PC-3 (cell line): ENCODE results near the gene AGAP3. TPM values are rescaled to one million over a fixed set of nuclear protein-coding genes. Genes with fewer than 3 reads are reported as not detected.

ENCODE experiments used
- ATAC-seq: fragments of 200-7000 bp; cut with Tn5 transposase; 2 replicates; pipeline ENCODE4 v1.9.1; 2020; ENCODE audit warnings: mild to moderate bottlenecking, moderate library complexity
- BruUV-seq: library from RNA; stranded (reverse); fragments of 400-500 nt; replicated peaks from 2 replicates; lab custom pipeline; 2021; lab: Mats Ljungman, UMichigan
- CTCF ChIA-PET: fragments of 300-600 bp; sonication (Branson Sonifier 250); formaldehyde crosslinking; loops from one replicate; lab custom pipeline; 2022; ENCODE audit warnings: antibody characterized with exemption; lab: Charles Lee
- POLR2A ChIA-PET: fragments of 300-600 bp; sonication (Branson Sonifier 250); formaldehyde crosslinking; loops from one replicate; lab custom pipeline; 2022; ENCODE audit warnings: antibody characterized with exemption; ENCODE audit not compliant: unreplicated experiment; lab: Charles Lee
- DNase-seq: peaks from one replicate; pipeline ENCODE4 v3.0.0-alpha.2; 2015
- H2AFZ ChIP-seq: fragments of 300-600 bp; sonication (generic); 2 replicates; pipeline ENCODE4 v1.6.0; 2016; ENCODE audit warnings: antibody characterized with exemption, low read length
- H3F3A ChIP-seq: fragments of 300-600 bp; sonication (generic); one replicate; pipeline ENCODE4 v1.6.0; 2017; ENCODE audit warnings: antibody characterized with exemption, low read length, control low read depth, mild to moderate bottlenecking; ENCODE audit not compliant: unreplicated experiment
- H3K27ac ChIP-seq: fragments of 300-600 bp; sonication (generic); 2 replicates; pipeline ENCODE4 v1.5.1; 2016; ENCODE audit warnings: mild to moderate bottlenecking, low read length
- H3K27me3 ChIP-seq: fragments of 300-600 bp; sonication (generic); 2 replicates; pipeline ENCODE4 v1.6.1; 2016; ENCODE audit warnings: low read length, mixed read lengths
- H3K36me3 ChIP-seq: fragments of 300-600 bp; sonication (generic); 2 replicates; pipeline ENCODE4 v1.6.1; 2016; ENCODE audit warnings: low read depth, mixed run types, low read length, mixed read lengths
- H3K4me1 ChIP-seq: fragments of 300-600 bp; sonication (generic); 2 replicates; pipeline ENCODE4 v1.5.1; 2016; ENCODE audit warnings: low read length; ENCODE audit not compliant: insufficient read depth
- H3K4me2 ChIP-seq: fragments of 300-600 bp; sonication (generic); 2 replicates; pipeline ENCODE4 v1.6.0; 2016; ENCODE audit warnings: low read length
- H3K4me3 ChIP-seq: fragments of 300-600 bp; sonication (generic); 2 replicates; pipeline ENCODE4 v1.5.1; 2016; ENCODE audit warnings: mild to moderate bottlenecking, low read length, mixed read lengths
- H3K79me2 ChIP-seq: fragments of 300-600 bp; sonication (generic); 2 replicates; pipeline ENCODE4 v1.6.1; 2017; ENCODE audit warnings: low read length, mixed read lengths
- H3K9ac ChIP-seq: fragments of 300-600 bp; sonication (generic); 2 replicates; pipeline ENCODE4 v1.6.0; 2016; ENCODE audit warnings: mild to moderate bottlenecking, low read length
- H3K9me2 ChIP-seq: fragments of 300-600 bp; sonication (generic); replicated peaks from 2 replicates; pipeline ENCODE4 v1.6.1; 2016; ENCODE audit warnings: mixed run types, low read length, mixed read lengths
- H3K9me3 ChIP-seq: fragments of 300-600 bp; sonication (generic); 2 replicates; pipeline ENCODE4 v1.6.1; 2016; ENCODE audit warnings: low read length, mixed read lengths
- H4K20me1 ChIP-seq: fragments of 300-600 bp; sonication (generic); 2 replicates; pipeline ENCODE4 v1.6.1; 2016; ENCODE audit warnings: low read length, mixed read lengths
- EZH2 ChIP-seq: fragments of 300-600 bp; sonication (generic); IDR thresholded peaks from one replicate; pipeline ENCODE4 v1.6.1; 2017; ENCODE audit warnings: antibody characterized with exemption, mild to moderate bottlenecking, low read length; ENCODE audit not compliant: unreplicated experiment
- EZH2phosphoT487 ChIP-seq: fragments of 300-600 bp; sonication (generic); IDR thresholded peaks from 2 replicates; pipeline ENCODE4 v1.6.1; 2018; ENCODE audit warnings: mild to moderate bottlenecking, antibody characterized with exemption, low read length, borderline replicate concordance
- intact Hi-C: fragments of 100-400 bp; cut with micrococcal nuclease; formaldehyde crosslinking; loops from 2 replicates; pipeline ENCODE4 v1.9.0; 2023
- total RNA-seq: library from RNA; depleted of rRNA; stranded (reverse); fragments of >200 nt; gene quantifications from 2 replicates; pipeline ENCODE4 v1.2.3, GENCODE V29; 2014
- TF ChIP-seq, protein P1 (sequence below): fragments of 300-600 bp; sonication (generic); conservative IDR thresholded peaks from 2 replicates; pipeline ENCODE4 v1.5.1; 2017; ENCODE audit warnings: antibody characterized with exemption, low read depth, mild to moderate bottlenecking, low read length

Gene AGAP3
- total RNA-seq, 1 experiment from 2014 or later, result 53.5 TPM

- intact Hi-C loops, result no loop called here
- no peaks in the 10 kb centered on the region for H3K9me2 ChIP-seq
- no peak overlapping the region for H2AFZ ChIP-seq
- ATAC-seq, result no peak
- TF ChIP-seq, protein P1, sequence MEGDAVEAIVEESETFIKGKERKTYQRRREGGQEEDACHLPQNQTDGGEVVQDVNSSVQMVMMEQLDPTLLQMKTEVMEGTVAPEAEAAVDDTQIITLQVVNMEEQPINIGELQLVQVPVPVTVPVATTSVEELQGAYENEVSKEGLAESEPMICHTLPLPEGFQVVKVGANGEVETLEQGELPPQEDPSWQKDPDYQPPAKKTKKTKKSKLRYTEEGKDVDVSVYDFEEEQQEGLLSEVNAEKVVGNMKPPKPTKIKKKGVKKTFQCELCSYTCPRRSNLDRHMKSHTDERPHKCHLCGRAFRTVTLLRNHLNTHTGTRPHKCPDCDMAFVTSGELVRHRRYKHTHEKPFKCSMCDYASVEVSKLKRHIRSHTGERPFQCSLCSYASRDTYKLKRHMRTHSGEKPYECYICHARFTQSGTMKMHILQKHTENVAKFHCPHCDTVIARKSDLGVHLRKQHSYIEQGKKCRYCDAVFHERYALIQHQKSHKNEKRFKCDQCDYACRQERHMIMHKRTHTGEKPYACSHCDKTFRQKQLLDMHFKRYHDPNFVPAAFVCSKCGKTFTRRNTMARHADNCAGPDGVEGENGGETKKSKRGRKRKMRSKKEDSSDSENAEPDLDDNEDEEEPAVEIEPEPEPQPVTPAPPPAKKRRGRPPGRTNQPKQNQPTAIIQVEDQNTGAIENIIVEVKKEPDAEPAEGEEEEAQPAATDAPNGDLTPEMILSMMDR, result no peak
- TF ChIP-seq EZH2phosphoT487, result no peak
- no peak for TF ChIP-seq EZH2
- POLR2A ChIA-PET, result no interaction called here
- no peak overlapping the region for H3K27ac ChIP-seq
- H3K79me2 ChIP-seq, result no peaks in the 10 kb centered on the region
- no peaks in the 10 kb centered on the region for H3K4me1 ChIP-seq
- no peak overlapping the region for H3K9ac ChIP-seq
- CTCF ChIA-PET, result no interaction called here
- H3K4me2 ChIP-seq, result no peak overlapping the region
- no peaks in the 10 kb centered on the region for H3K27me3 ChIP-seq
- DNase-seq, result no peak
- H3F3A ChIP-seq, result no peaks in the 10 kb centered on the region
- peaks cover 14% of the 10 kb centered on the region for H3K36me3 ChIP-seq
- no peaks in the 10 kb centered on the region for H3K9me3 ChIP-seq
- H3K4me3 ChIP-seq, result no peak overlapping the region
- H4K20me1 ChIP-seq, result no peaks in the 10 kb centered on the region
- BruUV-seq, result no TSS peak
These were observed 41.9 kb downstream of the AGAP3 start for GRCh38 chr7:151128144-151128543.

- BruUV-seq, result no TSS peak
- CTCF ChIA-PET, result no interaction called here
- ATAC-seq, result no peak
These were observed 42.4 kb downstream of the AGAP3 start for GRCh38 chr7:151128716-151129115.

More at GRCh38 chr7:151128716-151129115, 42.4 kb downstream of the AGAP3 start:
- Histone ChIP-seq H3K9me3 (no peaks in the 10 kb centered on the region), H3K4me3 (no peak overlapping the region), H3K9ac (no peak overlapping the region), H3K27me3 (no peaks in the 10 kb centered on the region), H3K36me3 (peaks cover 14% of the 10 kb centered on the region), H3K27ac (no peak overlapping the region), H3K4me1 (no peaks in the 10 kb centered on the region), H3K9me2 (no peaks in the 10 kb centered on the region), H3F3A (no peaks in the 10 kb centered on the region), H4K20me1 (no peaks in the 10 kb centered on the region), H2AFZ (no peak overlapping the region), H3K4me2 (no peak overlapping the region), H3K79me2 (no peaks in the 10 kb centered on the region)
- TF ChIP-seq EZH2, result no peak
- TF ChIP-seq, protein P1, result no peak
- TF ChIP-seq EZH2phosphoT487, result no peak
- POLR2A ChIA-PET, result no interaction called here
- intact Hi-C loops, result no loop called here
- no peak for DNase-seq
